ENCODE data around the gene PFKP.

- TF ChIP-seq, protein P1, sequence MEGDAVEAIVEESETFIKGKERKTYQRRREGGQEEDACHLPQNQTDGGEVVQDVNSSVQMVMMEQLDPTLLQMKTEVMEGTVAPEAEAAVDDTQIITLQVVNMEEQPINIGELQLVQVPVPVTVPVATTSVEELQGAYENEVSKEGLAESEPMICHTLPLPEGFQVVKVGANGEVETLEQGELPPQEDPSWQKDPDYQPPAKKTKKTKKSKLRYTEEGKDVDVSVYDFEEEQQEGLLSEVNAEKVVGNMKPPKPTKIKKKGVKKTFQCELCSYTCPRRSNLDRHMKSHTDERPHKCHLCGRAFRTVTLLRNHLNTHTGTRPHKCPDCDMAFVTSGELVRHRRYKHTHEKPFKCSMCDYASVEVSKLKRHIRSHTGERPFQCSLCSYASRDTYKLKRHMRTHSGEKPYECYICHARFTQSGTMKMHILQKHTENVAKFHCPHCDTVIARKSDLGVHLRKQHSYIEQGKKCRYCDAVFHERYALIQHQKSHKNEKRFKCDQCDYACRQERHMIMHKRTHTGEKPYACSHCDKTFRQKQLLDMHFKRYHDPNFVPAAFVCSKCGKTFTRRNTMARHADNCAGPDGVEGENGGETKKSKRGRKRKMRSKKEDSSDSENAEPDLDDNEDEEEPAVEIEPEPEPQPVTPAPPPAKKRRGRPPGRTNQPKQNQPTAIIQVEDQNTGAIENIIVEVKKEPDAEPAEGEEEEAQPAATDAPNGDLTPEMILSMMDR (IDR thresholded peaks at IDR 0.05; ENCODE audit: low read length) = no peak
- no peak for TF ChIP-seq EZH2 (optimal IDR thresholded peaks at IDR 0.05; ENCODE audit: low read depth, low read length)
- TF ChIP-seq EZH2phosphoT487 (IDR thresholded peaks at IDR 0.05; ENCODE audit: low read length) = no peak
Measured at GRCh38 chr10:3113343-3113720, 46.0 kb downstream of the PFKP start.

Measured in MM.1S (cell line).